IPS-18c (cell line): ENCODE data around the gene SH3BP1.
"Not testable (repeated sequence)": the region's sequence is repeated elsewhere in the genome, so short reads cannot be mapped to it uniquely, and the experiment has no call there.

Source experiments
- H3K4me3 ChIP-seq: 2 replicates; pipeline ENCODE4 v1.7.0; 2013; ENCODE audit warnings: low read depth, mild to moderate bottlenecking, low read length, moderate library complexity; ENCODE audit not compliant: insufficient read depth
- H3K9me3 ChIP-seq: one replicate; pipeline ENCODE4 v1.6.1; 2013; ENCODE audit warnings: mild to moderate bottlenecking, low read length, moderate library complexity; ENCODE audit not compliant: control insufficient read depth, insufficient read depth

The SH3BP1 gene

GRCh38 chr22:37643225-37643847 lies 3.9 kb downstream of the SH3BP1 start:
- no peak overlapping the region for H3K4me3 ChIP-seq
- no peaks in the 10 kb centered on the region for H3K9me3 ChIP-seq

GRCh38 chr22:37647317-37647716 lies 7.8 kb downstream of the SH3BP1 start:
- no peak overlapping the region for H3K4me3 ChIP-seq
- H3K9me3 ChIP-seq: no peaks in the 10 kb centered on the region

GRCh38 chr22:37647928-37648327 lies 8.5 kb downstream of the SH3BP1 start:
- H3K4me3 ChIP-seq: no peak overlapping the region
- H3K9me3 ChIP-seq: no peaks in the 10 kb centered on the region

- H3K9me3 ChIP-seq: no peaks in the 10 kb centered on the region
- no peak overlapping the region for H3K4me3 ChIP-seq
Observed at GRCh38 chr22:37650463-37651136, 11.1 kb downstream of the SH3BP1 start.

GRCh38 chr22:37654563-37655251 lies 15.2 kb downstream of the SH3BP1 start:
- no peaks in the 10 kb centered on the region for H3K9me3 ChIP-seq
- no peak overlapping the region for H3K4me3 ChIP-seq

GRCh38 chr22:37655252-37655563 lies 15.7 kb downstream of the SH3BP1 start:
- Histone ChIP-seq H3K4me3 (no peak overlapping the region), H3K9me3 (no peaks in the 10 kb centered on the region)

- not testable (repeated sequence) for H3K4me3 ChIP-seq, H3K9me3 ChIP-seq
Observed at GRCh38 chr22:37656583-37656982, 17.1 kb downstream of the SH3BP1 start.

- peak overlapping the region; percentile 52 for H3K4me3 ChIP-seq
Observed at GRCh38 chr22:37657590-37658132, 18.2 kb downstream of the SH3BP1 start.

GRCh38 chr22:37658133-37659065 lies 18.9 kb downstream of the SH3BP1 start, which contains the start of gene PDXP:
Gene PDXP (plus strand): TSS chr22:37658723. CDS start chr22:37658783, 60 bp downstream.
- H3K4me3 ChIP-seq: peak within 1 kb of the TSS; percentile 81
- no peaks in the 10 kb centered on the region for H3K9me3 ChIP-seq

More at GRCh38 chr22:37657590-37658132, 18.2 kb downstream of the SH3BP1 start:
- no peaks in the 10 kb centered on the region for H3K9me3 ChIP-seq

- Histone ChIP-seq H3K9me3 (no peaks in the 10 kb centered on the region), H3K4me3 (peak overlapping the region; percentile 81)
Observed at GRCh38 chr22:37659066-37659896, 19.8 kb downstream of the SH3BP1 start.

GRCh38 chr22:37659897-37660708 lies 20.6 kb downstream of the SH3BP1 start:
- H3K9me3 ChIP-seq: no peaks in the 10 kb centered on the region
- H3K4me3 ChIP-seq: peak overlapping the region; percentile 81

- Histone ChIP-seq H3K4me3 (no peak overlapping the region), H3K9me3 (no peaks in the 10 kb centered on the region)
Observed at GRCh38 chr22:37660709-37661045, 21.2 kb downstream of the SH3BP1 start.

GRCh38 chr22:37661160-37661924 lies 21.9 kb downstream of the SH3BP1 start:
- Histone ChIP-seq H3K4me3 (no peak overlapping the region), H3K9me3 (no peaks in the 10 kb centered on the region)

- H3K9me3 ChIP-seq: no peaks in the 10 kb centered on the region
- no peak overlapping the region for H3K4me3 ChIP-seq
Observed at GRCh38 chr22:37662039-37662438, 22.6 kb downstream of the SH3BP1 start.

- no peaks in the 10 kb centered on the region for H3K9me3 ChIP-seq
- no peak overlapping the region for H3K4me3 ChIP-seq
Observed at GRCh38 chr22:37663521-37664140, 24.2 kb downstream of the SH3BP1 start.
